Left renal pelvis (tissue), 4 donors: ENCODE measurements around the gene DRAXIN. TPM values are rescaled to one million over a fixed set of nuclear protein-coding genes. Genes with fewer than 3 reads are reported as not detected.
A peak's percentile ranks its signal among the peaks of the same experiment; 100 is the strongest.

ENCODE experiments used
- DNase-seq, 4 donors: peaks; one replicate each; pipeline ENCODE4 v3.0.0-alpha.2; 2013; ENCODE audit warnings: low read depth in 4 of 4, low spot score in 3 of 4
- polyA plus RNA-seq, 4 donors: library from polyadenylated mRNA; unstranded; fragments of 120-200 nt; gene quantifications; one replicate each; pipeline ENCODE4 v1.2.1, GENCODE V29; 2013; ENCODE audit not compliant: insufficient read length in 4 of 4

Gene DRAXIN
- polyA plus RNA-seq, 4 donors, result 0.46 to 1.2 (median 0.95) TPM

DNA sequence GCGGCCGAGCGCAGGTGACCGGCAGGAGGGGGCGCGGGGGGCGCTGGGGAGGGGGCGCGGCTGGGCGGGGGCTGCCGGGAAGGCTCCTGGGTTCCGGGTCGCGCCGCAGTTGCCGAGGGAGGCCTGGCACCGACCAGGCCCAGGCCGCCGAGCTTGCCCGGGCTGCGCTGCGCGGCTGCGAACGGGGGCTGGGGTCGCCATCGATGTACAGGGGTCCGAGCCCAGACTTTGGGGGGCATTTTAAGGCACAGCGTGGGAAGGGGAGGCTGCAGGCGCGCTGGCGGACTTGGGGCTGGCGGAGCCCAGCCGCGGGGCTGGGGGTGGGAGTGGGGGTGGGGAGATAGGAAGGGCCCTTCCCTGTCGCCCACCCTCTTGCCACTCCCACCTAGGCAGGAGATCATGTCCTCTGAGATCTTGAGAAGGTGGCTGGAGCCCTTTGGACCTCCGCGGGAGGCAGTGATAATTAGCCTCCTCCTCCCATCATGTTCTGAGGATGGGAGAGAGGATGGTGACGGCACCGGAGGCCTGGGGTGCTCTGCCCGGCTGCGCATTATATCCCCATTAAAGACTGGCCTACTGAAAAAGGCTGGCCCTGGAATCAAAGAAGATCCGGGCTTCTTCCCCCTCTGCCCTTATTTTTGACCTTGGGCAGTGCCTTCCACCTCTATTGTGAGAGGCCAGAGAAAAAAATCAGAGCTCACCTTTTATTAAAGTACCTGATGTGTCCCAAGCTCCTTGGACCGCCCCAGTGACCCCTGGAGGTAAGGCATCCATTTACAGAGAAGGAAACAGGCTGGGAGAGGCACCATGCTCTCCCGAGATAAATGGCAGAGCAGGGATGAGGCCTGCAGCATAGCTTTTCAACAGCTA is 36.3 kb upstream of the DRAXIN start:
- no peak for DNase-seq

DNA sequence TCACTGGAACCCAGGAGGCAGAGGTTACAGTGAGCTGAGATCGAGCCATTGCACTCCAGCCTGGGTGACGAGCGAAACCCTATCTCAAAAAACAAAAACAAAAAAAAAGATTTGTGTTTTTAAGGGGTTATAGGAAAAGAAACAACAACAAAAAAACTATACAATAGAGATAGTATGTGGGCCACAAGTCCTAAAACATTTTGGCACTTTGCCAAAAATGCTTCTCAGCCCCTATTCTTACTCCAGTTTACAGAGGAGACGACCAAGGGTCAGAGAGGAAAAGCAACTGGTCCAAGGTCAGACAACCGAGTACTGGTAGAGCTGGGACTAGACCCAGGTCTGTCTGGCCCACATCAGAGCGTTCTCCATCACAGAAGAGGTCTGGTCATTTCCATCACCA is 33.9 kb upstream of the DRAXIN start:
- no peak for DNase-seq

DNA sequence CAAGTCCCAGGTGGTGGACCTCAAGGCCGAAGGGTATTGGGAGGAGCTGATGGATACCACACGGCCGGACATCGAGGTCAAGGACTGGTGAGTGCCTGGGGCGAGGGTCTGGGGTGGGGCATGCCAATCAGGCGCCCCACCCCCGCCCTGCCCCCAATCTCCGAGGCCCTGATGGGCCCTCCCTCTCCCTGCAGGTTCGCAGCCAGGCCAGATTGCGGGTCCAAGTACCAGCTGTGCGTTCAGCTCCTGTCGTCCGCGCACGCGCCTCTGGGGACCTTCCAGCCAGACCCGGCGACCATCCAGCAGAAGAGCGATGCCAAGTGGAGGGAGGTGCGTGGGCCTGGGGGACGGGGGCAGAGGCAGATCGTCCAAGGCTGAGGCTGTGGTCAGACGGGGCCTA is 33.0 kb upstream of the DRAXIN start:
- DNase-seq, result no peak

DNA sequence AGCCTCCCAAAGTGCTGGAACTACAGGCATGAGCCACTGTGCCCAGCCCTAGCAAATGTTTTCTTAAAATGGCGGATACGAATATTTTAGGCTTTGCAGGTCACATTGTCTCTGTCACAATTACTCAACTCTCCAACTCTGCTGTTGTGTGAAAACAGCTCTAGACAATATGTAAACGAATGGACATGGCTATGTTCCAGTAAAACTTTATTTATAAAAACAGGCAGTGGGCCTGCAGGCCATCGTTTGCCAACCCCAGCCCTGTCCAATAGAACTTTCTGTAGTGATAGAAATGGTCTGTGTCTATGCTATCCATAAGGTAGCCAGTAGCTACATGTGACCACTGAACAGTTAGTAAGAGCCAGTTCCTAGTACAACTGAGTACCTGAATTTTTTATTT is 31.8 kb upstream of the DRAXIN start:
- no peak for DNase-seq

DNA sequence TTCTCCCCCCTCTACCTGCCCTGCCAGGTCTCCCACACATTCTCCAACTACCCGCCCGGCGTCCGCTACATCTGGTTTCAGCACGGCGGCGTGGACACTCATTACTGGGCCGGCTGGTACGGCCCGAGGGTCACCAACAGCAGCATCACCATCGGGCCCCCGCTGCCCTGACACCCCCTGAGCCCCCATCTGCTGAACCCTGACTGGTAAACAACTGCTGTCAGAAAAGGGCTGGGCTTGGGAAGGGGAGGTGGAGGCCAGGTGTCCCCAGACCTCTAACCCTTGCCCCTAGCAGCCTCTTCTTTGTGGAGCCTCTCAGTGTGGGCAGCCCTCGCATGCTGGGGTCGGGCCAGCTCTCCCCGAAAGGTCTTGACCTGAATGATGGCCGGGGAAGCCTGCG is 30.4 kb upstream of the DRAXIN start:
- no peak for DNase-seq

DNA sequence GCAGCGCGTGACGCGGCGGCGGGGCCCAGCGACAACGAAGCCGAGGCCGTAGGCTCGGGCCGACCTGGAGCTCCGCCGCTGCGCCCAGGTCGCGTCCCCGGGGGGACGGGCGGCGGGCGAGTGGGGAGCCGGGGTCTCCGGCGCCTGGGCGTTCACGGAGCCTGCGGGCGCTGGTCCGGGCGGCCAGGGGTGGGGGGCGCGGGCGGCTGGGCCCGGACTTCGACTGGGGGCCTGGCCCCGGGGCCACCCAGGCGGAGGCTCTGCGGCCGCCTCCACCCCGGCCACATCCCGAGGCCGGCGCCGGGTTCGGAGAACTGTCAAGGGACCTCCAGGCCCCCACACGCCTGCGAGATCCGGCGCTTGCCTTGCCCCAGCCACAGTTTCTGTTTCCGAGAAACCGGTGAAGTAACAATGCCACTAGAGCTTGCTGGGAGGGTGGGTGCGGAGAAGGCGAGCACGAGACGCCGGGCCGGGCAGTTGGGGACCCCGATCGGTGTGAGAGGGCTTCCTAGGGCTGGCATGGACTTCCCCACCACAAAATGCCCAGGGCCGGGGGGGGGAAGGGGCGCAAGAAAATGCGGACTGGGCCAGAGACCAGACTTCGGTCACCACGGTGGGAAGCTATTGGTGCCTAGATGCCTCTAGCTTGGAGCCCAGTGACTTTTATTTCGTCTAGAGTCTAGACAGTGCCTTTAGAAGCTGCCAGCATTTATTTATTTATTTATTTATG is 27.0 kb upstream of the DRAXIN start:
- no peak for DNase-seq

DNA sequence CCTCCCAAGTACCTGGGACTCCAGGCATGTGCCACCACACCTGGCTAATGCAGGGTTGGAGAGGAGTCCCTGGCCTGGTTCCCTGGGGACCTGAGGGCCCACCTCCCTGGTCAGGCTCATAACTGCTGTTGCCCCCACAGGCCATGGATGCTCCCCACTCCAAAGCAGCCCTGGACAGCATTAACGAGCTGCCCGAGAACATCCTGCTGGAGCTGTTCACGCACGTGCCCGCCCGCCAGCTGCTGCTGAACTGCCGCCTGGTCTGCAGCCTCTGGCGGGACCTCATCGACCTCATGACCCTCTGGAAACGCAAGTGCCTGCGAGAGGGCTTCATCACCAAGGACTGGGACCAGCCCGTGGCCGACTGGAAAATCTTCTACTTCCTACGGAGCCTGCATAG is 23.0 kb upstream of the DRAXIN start:
- no peak for DNase-seq

DNA sequence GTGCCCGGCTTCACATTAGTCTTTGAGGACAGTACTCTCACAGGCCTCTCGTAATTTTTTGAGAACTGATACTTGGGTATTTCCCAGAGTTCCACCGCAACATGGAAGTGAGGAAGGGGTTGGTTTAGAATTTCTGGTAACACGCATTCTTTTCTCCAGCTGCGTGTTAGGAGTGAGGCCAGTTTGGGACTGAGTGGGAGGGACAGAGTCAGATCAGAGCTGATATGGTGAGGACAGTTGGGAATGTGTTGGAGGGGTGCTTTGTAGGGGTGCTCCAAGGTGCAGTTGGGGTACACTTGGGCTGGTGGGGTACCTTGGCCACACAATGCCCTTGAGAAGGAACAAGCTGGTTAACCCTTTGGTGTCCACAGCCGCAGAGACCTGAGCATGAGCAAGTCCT is 20.8 kb upstream of the DRAXIN start:
- DNase-seq, result no peak

DNA sequence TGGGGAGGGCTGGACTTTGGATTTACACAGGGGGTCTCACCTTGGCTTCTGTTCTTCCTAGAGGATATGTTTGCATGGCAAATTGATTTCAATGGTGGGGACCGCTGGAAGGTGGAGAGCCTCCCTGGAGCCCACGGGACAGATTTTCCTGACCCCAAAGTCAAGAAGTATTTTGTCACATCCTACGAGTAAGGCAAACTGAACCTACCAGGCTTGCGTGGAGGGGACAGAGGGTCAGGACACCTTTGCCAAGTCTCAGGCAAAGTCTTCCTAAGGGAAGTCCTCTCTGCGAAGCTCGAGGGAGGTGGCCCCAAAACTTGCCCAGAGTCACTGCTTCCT is 20.3 kb upstream of the DRAXIN start:
- DNase-seq, result no peak

DNA sequence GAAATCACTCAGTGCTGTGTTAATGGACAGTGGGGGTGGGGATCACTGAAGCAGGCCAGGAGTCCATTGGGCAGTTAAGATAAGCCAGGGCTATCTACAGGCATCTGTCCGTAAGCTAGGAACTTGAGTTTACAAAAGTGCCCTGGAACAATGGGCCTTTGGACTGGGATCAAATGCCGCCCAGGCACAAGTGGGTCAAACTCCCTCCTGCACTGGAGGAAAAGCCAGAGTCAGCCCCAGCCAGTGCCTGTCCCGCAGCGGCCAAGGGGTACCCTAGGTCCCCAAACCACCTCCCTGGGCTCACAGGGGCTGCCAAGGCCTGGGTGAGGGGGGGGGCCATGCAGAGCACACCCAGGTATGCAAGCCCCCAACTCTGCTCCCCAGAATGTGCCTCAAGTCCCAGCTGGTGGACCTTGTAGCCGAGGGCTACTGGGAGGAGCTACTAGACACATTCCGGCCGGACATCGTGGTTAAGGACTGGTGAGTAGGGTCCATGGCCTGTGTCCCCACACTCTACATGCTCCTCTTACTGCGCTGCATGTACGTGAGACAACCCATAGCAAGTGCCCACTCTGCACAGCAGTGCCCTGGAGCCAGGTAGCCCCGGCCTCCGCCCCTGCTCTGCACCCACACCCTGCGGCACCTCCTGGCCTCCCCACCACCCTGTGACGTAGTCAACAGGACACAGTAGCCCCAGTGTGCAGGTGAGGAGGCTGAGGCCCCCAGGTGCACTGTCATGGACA is 19.8 kb upstream of the DRAXIN start:
- DNase-seq, result no peak

DNA sequence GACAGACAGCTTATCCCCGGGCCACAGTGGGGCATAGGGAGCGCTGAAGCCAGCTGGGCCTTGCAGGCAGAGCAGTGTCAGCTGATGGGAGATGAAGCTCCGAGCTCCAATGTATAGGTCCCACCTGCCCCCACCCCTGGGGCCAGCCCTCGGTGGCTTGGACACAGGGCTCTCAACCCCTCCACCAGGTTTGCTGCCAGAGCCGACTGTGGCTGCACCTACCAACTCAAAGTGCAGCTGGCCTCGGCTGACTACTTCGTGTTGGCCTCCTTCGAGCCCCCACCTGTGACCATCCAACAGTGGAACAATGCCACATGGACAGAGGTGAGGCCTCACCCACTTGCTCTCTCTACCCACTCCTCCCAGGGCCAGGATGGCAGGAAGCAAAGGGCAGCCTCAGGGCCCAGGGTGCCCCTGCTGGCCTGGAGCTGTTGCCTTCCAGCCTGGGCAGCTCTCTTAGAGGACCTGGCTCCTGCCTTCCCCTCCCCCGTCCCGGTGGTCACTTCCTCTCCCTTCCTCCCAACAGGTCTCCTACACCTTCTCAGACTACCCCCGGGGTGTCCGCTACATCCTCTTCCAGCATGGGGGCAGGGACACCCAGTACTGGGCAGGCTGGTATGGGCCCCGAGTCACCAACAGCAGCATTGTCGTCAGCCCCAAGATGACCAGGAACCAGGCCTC is 18.3 kb upstream of the DRAXIN start:
- no peak for DNase-seq

DNA sequence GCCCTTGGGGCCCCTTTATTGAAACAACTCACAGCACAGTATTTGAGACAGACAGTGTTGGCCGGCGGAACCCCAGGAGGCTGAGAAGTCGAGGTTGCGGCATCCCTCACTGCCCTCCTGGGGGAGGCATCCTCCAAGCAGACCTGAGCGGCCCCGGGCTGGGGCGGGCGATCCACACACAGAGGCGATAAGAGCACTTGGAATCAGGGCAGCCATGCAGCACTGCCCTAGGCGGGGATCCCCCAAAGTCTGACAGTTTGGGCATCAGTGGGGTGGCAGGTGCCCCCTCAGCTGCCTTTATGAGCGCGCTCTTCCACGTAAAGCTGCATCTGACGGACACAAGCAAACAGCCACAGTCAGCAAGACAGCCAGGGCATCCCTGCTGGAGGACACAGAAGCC is 17.0 kb upstream of the DRAXIN start:
- DNase-seq, result no peak

DNA sequence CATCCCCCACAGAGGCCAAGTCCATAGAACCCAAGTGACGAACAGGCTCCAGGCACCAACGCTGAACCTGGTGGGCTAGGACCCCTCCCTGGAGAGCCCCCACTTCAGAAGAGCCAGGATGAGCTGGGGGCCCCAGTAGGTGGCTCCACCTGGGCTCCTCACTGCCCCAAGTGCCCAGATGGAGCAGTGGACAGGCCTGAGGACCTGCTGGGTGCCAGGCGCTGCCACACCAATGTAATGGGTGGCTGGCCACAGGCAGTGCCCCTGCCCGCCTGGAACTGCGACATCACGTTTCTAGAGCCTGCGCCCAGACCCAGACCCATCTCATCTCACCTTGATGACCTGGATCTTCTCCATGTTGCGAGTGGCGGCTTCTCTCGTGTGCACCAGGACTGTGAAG is 16.2 kb upstream of the DRAXIN start:
- no peak for DNase-seq

DNA sequence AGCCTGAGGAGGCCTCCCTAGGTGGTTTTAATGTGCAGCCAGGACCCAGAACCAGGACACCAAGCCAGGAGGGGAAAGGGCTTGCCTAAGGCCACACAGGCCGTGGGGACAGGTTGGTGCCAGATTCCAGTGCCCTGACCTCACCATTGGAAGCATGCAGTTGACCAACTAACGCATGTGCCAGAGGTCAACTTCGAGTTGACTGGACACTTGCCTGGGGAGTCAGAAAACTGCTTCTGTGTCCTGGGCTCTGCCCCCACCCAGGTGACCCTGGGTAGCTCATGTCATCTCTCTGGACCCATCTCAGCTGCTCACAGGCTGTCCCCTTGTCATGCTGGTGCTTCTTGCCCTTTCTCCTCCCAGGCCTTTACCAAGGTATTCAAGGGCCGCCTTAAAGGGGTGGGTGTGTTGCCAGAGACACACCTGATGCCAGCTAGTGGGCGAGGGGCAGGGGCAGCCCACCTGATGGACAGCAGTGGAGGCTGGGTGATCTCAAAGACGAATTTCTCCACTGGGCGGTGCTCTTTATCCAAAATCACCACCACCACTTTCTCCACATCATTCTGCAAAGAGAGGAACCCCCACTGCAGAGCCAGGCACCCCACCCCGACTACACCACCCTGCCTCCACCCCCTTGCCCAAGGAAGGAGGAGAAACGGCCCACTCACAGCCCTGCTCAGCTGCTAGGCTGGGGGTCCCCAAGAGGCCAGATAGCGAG is 15.0 kb upstream of the DRAXIN start:
- no peak for DNase-seq

DNA sequence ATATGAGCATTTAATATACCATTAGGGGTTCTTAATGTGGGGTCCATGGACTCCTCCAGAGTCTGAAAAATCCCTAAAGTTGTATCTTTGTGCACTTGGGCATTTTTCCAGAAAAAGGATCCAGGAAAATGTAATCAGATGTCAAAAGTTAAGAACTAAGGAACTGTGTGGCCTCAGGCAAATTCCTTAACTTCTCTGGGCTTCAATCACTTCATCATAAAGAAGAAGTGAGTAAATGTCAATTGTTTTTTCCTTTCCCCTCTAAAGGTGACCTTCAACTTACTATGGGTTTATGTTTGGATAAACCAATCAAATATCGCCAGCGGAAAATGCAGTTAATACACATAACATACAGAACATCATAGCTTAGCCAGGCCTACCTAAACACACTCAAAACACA is 13.1 kb upstream of the DRAXIN start:
- DNase-seq, result no peak

DNA sequence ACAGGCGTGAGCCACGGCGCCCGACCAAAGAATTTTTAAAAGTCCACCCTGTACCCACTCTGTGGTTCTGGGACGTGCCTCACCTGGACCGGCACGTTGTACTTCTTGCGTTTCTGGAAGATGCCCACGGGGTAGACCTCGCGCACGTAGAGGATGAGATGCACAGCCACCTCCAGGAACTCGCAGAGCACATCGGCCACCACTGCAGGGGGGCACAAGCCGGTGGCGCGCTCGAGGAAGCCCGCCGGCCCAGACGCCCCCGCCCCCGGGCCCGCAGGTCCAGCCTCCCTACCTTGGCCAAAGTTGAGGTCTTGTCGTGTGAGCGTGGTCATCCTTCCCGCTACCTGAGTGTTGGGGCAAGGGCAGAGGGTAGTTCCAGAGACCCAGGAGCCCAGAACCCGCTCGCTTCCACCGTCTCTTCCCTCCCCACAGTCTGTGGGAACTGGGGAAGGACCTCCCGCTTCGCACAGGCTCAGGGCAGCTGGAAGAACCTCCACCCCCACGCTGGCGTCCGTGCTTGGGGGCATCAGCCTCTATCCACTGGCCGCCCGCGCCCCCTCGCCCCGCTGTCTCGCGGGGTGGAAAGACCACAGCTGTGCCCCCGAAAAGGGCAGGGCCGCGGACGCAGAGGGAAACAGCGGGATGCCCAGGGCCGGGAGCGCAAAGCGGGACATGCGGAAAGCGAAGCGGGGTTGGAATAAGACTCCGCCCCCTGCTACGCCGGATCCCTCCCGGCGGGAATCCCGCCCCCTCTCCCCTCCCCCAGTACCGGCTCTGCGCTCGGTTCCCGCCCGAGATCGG is 11.0 kb upstream of the DRAXIN start:
- no peak for DNase-seq

DNA sequence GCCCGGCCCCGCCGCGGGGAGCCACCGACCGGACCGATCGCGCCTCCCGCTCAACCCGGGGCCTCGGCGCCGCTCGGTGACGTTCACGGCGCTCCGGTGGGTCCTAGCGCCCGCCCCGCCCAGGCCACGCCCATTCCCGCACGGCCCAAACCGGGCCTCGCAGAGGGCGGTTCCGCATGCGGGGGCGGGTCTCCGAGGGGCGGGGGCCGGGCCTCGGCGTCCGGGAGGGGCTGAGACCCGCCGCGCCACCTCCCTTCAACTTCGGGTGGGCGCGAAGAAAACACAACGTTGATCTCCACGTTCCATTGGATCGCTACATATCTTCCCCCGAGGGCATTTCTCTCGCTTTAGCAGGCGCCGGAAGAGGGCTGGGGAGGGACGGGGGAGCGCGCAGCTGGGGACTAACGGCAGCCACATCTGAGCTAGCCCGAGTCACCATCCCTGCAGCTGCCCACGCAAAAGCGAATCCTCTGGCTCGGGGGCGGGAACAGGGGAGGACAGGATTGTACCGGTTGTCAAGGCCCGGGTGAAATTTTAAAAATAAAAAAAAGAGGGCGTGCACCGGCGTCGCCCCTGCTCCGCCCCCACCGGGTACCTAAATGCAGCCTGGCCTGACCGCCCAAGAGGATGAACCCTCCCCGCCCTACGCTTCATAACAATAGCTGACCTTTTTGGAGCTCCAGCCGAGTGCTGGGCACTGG is 10.3 kb upstream of the DRAXIN start, which contains the start of gene MAD2L2:
MAD2L2 (minus strand) TSS at position 78 of the 701 bp plus-strand sequence. CDS start 547 bp downstream, outside the sequence.
- peak in 1 of 4 donors; percentile 60 for DNase-seq

DNA sequence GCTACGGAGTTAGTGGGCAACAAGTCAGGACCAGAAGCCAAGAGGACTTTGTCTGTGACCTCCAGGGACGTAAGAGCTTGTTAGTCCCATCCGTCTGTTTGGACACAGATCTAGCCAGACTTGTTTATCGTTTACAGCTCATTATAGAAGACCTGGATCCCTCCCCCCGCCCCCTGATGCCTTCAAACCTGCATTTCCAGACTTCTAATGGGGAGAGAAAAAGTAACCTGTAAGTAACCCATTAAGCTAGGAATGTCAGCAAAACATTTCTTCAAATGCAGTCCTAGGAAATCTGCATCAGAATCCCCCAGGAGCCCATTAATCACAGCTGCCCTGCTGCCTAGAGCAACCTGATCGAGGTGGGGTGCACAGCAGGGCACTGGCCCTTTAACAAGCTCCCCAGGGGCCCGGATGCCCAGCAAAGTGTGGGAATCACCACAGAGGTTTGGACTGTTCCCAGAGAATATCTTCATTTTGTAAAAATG is 9.2 kb upstream of the DRAXIN start:
- DNase-seq, result no peak

DNA sequence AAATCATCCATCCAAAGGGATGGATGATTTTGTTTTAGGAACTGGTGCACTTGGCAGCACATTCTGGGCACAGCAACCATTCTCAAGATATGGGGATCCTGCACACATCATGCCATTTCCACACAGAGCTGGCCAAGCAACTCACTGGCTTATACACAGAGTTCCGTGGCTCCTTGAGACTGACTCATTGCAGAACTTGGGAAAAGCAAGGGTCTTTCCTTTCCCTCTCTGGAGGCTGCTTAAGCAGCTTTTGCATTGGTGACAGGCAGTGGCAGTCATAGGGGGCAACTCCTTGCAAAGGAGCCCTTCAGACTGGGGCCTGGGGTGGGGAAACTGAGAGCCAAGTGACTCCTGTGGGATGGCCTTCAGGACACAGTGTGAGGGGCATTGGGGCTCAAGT is 8.7 kb upstream of the DRAXIN start:
- DNase-seq, result no peak
